GM19035 (cell line): ENCODE measurements around the gene PEMT.

Experiments used
- ATAC-seq: cut with Tn5 transposase; IDR thresholded peaks from one replicate; pipeline ENCODE4 v1.9.1; 2021; ENCODE audit not compliant: unreplicated experiment

The PEMT gene

GRCh38 chr17:17515934-17516930 lies 75.3 kb downstream of the PEMT start:
- ATAC-seq = no peak

- no peak for ATAC-seq
Measured at GRCh38 chr17:17514993-17515933, 76.2 kb downstream of the PEMT start.

GRCh38 chr17:17514361-17514992 lies 77.0 kb downstream of the PEMT start:
- no peak for ATAC-seq

- no peak for ATAC-seq
Measured at GRCh38 chr17:17513626-17514025, 77.9 kb downstream of the PEMT start.

GRCh38 chr17:17512866-17513265 lies 78.6 kb downstream of the PEMT start:
- ATAC-seq = no peak

- no peak for ATAC-seq
Measured at GRCh38 chr17:17511881-17512858, 79.3 kb downstream of the PEMT start.

GRCh38 chr17:17511293-17511741 lies 80.2 kb downstream of the PEMT start:
- no peak for ATAC-seq

- no peak for ATAC-seq
Measured at GRCh38 chr17:17510456-17511292, 80.8 kb downstream of the PEMT start.

- ATAC-seq = no peak
Measured at GRCh38 chr17:17509601-17510425, 81.7 kb downstream of the PEMT start.

- no peak for ATAC-seq
Measured at GRCh38 chr17:17508646-17509591, 82.6 kb downstream of the PEMT start.

GRCh38 chr17:17508019-17508535 lies 83.4 kb downstream of the PEMT start:
- no peak for ATAC-seq

- no peak for ATAC-seq
Measured at GRCh38 chr17:17507465-17508011, 84.0 kb downstream of the PEMT start.

GRCh38 chr17:17506893-17507464 lies 84.5 kb downstream of the PEMT start:
- no peak for ATAC-seq

GRCh38 chr17:17506181-17506741 lies 85.2 kb downstream of the PEMT start:
- no peak for ATAC-seq

- no peak for ATAC-seq
Measured at GRCh38 chr17:17505610-17506171, 85.8 kb downstream of the PEMT start.
